Measurements from ENCODE around the gene PRELID2.
"Not testable (repeated sequence)": the region's sequence is repeated elsewhere in the genome, so short reads cannot be mapped to it uniquely, and the experiment has no call there.

The PRELID2 gene

GRCh38 chr5:145825751-145826180 is 9.4 kb downstream of the PRELID2 start:
- Mint-ChIP-seq H3K27ac (no peak overlapping the region), H3K27me3 (no peaks in the 10 kb centered on the region), H3K36me3 (no peaks in the 10 kb centered on the region), H3K4me3 (no peak overlapping the region), H3K4me1 (ENCODE audit: low read depth) (no peaks in the 10 kb centered on the region), H3K9me3 (ENCODE audit: low read depth) (no peaks in the 10 kb centered on the region)

- peaks cover 2% of the 10 kb centered on the region for H3K27me3 Mint-ChIP-seq
- H3K4me3 Mint-ChIP-seq: no peak overlapping the region
Observed at GRCh38 chr5:145824040-145824439, 11.1 kb downstream of the PRELID2 start.

GRCh38 chr5:145818604-145819003 is 16.5 kb downstream of the PRELID2 start:
- H3K4me3 Mint-ChIP-seq: no peak overlapping the region
- no peaks in the 10 kb centered on the region for H3K9me3 Mint-ChIP-seq (ENCODE audit: low read depth)
- no peaks in the 10 kb centered on the region for H3K36me3 Mint-ChIP-seq
- H3K27me3 Mint-ChIP-seq: peaks cover 2% of the 10 kb centered on the region
- no peak overlapping the region for H3K27ac Mint-ChIP-seq
- no peaks in the 10 kb centered on the region for H3K4me1 Mint-ChIP-seq (ENCODE audit: low read depth)

More at GRCh38 chr5:145824040-145824439, 11.1 kb downstream of the PRELID2 start:
- Mint-ChIP-seq H3K9me3 (ENCODE audit: low read depth) (no peaks in the 10 kb centered on the region), H3K4me1 (ENCODE audit: low read depth) (no peaks in the 10 kb centered on the region), H3K27ac (no peak overlapping the region), H3K36me3 (no peaks in the 10 kb centered on the region)

- H3K4me1 Mint-ChIP-seq (ENCODE audit: low read depth): no peaks in the 10 kb centered on the region
- H3K9me3 Mint-ChIP-seq (ENCODE audit: low read depth): no peaks in the 10 kb centered on the region
- H3K27ac Mint-ChIP-seq: no peak overlapping the region
- no peaks in the 10 kb centered on the region for H3K36me3 Mint-ChIP-seq
- H3K4me3 Mint-ChIP-seq: no peak overlapping the region
- H3K27me3 Mint-ChIP-seq: no peaks in the 10 kb centered on the region
Observed at GRCh38 chr5:145812877-145813276, 22.3 kb downstream of the PRELID2 start.

GRCh38 chr5:145811834-145812625 is 23.1 kb downstream of the PRELID2 start:
- Mint-ChIP-seq H3K27me3 (no peaks in the 10 kb centered on the region), H3K27ac (no peak overlapping the region)

GRCh38 chr5:145806923-145807322 is 28.2 kb downstream of the PRELID2 start:
- Mint-ChIP-seq H3K4me3 (no peak overlapping the region), H3K36me3 (no peaks in the 10 kb centered on the region), H3K4me1 (ENCODE audit: low read depth) (no peaks in the 10 kb centered on the region), H3K9me3 (ENCODE audit: low read depth) (no peaks in the 10 kb centered on the region), H3K27ac (no peak overlapping the region), H3K27me3 (no peaks in the 10 kb centered on the region)

More at GRCh38 chr5:145811834-145812625, 23.1 kb downstream of the PRELID2 start:
- no peaks in the 10 kb centered on the region for H3K9me3 Mint-ChIP-seq (ENCODE audit: low read depth)
- H3K4me3 Mint-ChIP-seq: no peak overlapping the region
- no peaks in the 10 kb centered on the region for H3K4me1 Mint-ChIP-seq (ENCODE audit: low read depth)
- no peaks in the 10 kb centered on the region for H3K36me3 Mint-ChIP-seq

GRCh38 chr5:145805819-145806218 is 29.3 kb downstream of the PRELID2 start:
- Mint-ChIP-seq H3K27me3 (no peaks in the 10 kb centered on the region), H3K4me1 (ENCODE audit: low read depth) (no peaks in the 10 kb centered on the region), H3K4me3 (no peak overlapping the region), H3K36me3 (no peaks in the 10 kb centered on the region), H3K9me3 (ENCODE audit: low read depth) (no peaks in the 10 kb centered on the region), H3K27ac (no peak overlapping the region)

GRCh38 chr5:145804701-145805100 is 30.4 kb downstream of the PRELID2 start:
- Mint-ChIP-seq H3K4me1 (ENCODE audit: low read depth) (no peaks in the 10 kb centered on the region), H3K27me3 (no peaks in the 10 kb centered on the region), H3K36me3 (no peaks in the 10 kb centered on the region), H3K9me3 (ENCODE audit: low read depth) (no peaks in the 10 kb centered on the region), H3K4me3 (no peak overlapping the region), H3K27ac (no peak overlapping the region)

- H3K4me1 Mint-ChIP-seq (ENCODE audit: low read depth): no peaks in the 10 kb centered on the region
- no peaks in the 10 kb centered on the region for H3K36me3 Mint-ChIP-seq
- no peak overlapping the region for H3K27ac Mint-ChIP-seq
- H3K9me3 Mint-ChIP-seq (ENCODE audit: low read depth): no peaks in the 10 kb centered on the region
- no peaks in the 10 kb centered on the region for H3K27me3 Mint-ChIP-seq
- H3K4me3 Mint-ChIP-seq: no peak overlapping the region
Observed at GRCh38 chr5:145803112-145804004, 31.8 kb downstream of the PRELID2 start.

- no peaks in the 10 kb centered on the region for H3K27me3 Mint-ChIP-seq
- no peaks in the 10 kb centered on the region for H3K4me1 Mint-ChIP-seq (ENCODE audit: low read depth)
- no peak overlapping the region for H3K27ac Mint-ChIP-seq
- H3K9me3 Mint-ChIP-seq (ENCODE audit: low read depth): no peaks in the 10 kb centered on the region
- H3K4me3 Mint-ChIP-seq: no peak overlapping the region
- H3K36me3 Mint-ChIP-seq: no peaks in the 10 kb centered on the region
Observed at GRCh38 chr5:145801195-145801594, 33.9 kb downstream of the PRELID2 start.

GRCh38 chr5:145800181-145800580 is 35.0 kb downstream of the PRELID2 start:
- H3K27ac Mint-ChIP-seq: no peak overlapping the region
- no peaks in the 10 kb centered on the region for H3K4me1 Mint-ChIP-seq (ENCODE audit: low read depth)
- H3K9me3 Mint-ChIP-seq (ENCODE audit: low read depth): no peaks in the 10 kb centered on the region
- no peaks in the 10 kb centered on the region for H3K36me3 Mint-ChIP-seq
- H3K27me3 Mint-ChIP-seq: no peaks in the 10 kb centered on the region
- no peak overlapping the region for H3K4me3 Mint-ChIP-seq

- not testable (repeated sequence) for H3K27me3 Mint-ChIP-seq; H3K36me3 Mint-ChIP-seq; H3K4me1 Mint-ChIP-seq (ENCODE audit: low read depth); H3K4me3 Mint-ChIP-seq; H3K27ac Mint-ChIP-seq; H3K9me3 Mint-ChIP-seq (ENCODE audit: low read depth)
Observed at GRCh38 chr5:145798503-145798902, 36.6 kb downstream of the PRELID2 start.

GRCh38 chr5:145797336-145797735 is 37.8 kb downstream of the PRELID2 start:
- Mint-ChIP-seq H3K36me3 (no peaks in the 10 kb centered on the region), H3K27me3 (no peaks in the 10 kb centered on the region)

GRCh38 chr5:145796318-145796717 is 38.8 kb downstream of the PRELID2 start:
- H3K4me3 Mint-ChIP-seq: no peak overlapping the region
- no peaks in the 10 kb centered on the region for H3K4me1 Mint-ChIP-seq (ENCODE audit: low read depth)
- H3K27ac Mint-ChIP-seq: no peak overlapping the region
- H3K27me3 Mint-ChIP-seq: no peaks in the 10 kb centered on the region
- no peaks in the 10 kb centered on the region for H3K36me3 Mint-ChIP-seq
- H3K9me3 Mint-ChIP-seq (ENCODE audit: low read depth): no peaks in the 10 kb centered on the region

More at GRCh38 chr5:145797336-145797735, 37.8 kb downstream of the PRELID2 start:
- no peaks in the 10 kb centered on the region for H3K9me3 Mint-ChIP-seq (ENCODE audit: low read depth)
- H3K4me1 Mint-ChIP-seq (ENCODE audit: low read depth): no peaks in the 10 kb centered on the region
- H3K4me3 Mint-ChIP-seq: no peak overlapping the region
- no peak overlapping the region for H3K27ac Mint-ChIP-seq

GRCh38 chr5:145793574-145793973 is 41.6 kb downstream of the PRELID2 start:
- no peaks in the 10 kb centered on the region for H3K27me3 Mint-ChIP-seq
- no peaks in the 10 kb centered on the region for H3K4me1 Mint-ChIP-seq (ENCODE audit: low read depth)
- H3K36me3 Mint-ChIP-seq: no peaks in the 10 kb centered on the region
- H3K27ac Mint-ChIP-seq: no peak overlapping the region
- H3K9me3 Mint-ChIP-seq (ENCODE audit: low read depth): no peaks in the 10 kb centered on the region
- H3K4me3 Mint-ChIP-seq: no peak overlapping the region
